GM19023 (cell line): ENCODE measurements around the gene FBXO30.

Experiments used
- ATAC-seq: cut with Tn5 transposase; IDR thresholded peaks from one replicate; pipeline ENCODE4 v1.9.1; 2021; ENCODE audit warnings: mild to moderate bottlenecking, moderate library complexity; ENCODE audit not compliant: unreplicated experiment

The FBXO30 gene

DNA sequence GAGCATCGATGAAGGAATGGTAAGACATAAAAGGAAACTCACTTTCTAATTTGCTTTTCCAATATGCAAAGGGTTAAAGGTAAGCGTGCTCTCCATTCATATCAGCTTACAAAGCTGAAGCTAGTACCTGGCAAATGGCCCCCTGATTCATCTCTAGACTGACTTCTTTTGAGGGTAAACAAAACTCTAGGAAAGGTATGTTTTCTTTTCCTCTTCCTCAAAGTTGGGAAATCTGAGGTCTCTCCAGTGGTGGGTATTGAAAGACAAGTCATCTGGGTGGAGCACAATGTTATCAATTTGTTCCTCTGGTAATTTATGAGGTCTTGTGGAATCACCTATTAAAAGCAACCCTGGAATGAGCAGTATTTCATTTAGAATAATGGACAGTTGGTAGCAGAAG lies 7.9 kb upstream of the FBXO30 start:
- no peak for ATAC-seq

DNA sequence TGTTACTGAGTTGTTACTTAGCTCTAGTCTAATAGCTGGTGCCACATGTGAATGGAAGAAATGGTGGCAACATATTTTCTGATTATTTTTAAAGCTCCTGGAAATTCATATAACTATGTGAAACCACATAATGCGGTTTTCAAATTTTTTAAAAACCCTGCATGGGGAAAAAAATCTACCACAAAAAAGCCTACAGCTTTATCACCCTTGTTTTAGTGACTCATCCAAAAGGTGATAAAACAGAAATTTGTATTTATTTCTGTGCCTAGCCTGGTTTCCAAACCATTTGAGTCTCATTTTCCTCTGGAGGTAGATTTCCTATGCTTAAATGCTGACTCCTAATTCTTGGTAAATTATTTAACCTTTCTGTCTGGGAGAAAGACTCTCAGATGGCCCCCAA lies 5.4 kb upstream of the FBXO30 start:
- no peak for ATAC-seq

DNA sequence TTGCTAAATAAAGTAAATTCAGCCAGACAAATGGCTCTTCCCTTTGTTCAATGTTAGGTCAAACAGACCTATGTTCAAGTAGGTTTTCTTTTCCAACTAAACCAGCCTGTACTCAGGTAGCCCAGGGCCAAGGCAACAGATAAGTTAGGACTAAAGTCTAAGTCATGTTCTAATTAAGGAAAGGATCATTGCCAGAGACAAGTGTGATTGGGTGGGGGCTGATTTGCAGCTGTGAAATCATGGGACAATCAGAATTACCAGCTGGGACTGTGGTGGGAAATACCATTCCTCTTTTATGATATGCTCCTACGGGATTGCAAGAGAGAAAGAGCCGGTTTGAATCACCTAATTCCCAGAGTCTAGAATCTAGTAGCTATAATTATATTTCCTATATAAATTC lies 4.2 kb upstream of the FBXO30 start:
- ATAC-seq, result no peak

DNA sequence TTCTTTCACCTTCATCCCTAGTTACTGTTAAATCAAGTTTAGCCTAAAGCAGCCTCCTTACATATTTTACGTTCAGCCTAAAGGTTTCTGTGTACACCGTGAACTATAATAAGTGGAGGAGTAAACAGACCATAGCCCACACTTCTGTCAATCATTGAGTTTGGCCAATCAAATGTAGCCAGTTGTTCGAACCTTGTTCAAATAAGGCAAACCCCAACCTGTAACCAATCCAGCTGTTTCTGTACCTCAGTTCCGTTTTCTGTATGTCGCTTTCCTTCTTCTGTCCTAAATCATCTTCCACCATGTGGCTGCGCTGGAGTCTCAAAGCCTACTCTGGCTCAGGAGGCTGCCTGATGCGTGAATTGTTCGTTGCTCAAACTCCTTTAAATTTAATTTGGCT lies 1.8 kb upstream of the FBXO30 start:
- no peak for ATAC-seq

DNA sequence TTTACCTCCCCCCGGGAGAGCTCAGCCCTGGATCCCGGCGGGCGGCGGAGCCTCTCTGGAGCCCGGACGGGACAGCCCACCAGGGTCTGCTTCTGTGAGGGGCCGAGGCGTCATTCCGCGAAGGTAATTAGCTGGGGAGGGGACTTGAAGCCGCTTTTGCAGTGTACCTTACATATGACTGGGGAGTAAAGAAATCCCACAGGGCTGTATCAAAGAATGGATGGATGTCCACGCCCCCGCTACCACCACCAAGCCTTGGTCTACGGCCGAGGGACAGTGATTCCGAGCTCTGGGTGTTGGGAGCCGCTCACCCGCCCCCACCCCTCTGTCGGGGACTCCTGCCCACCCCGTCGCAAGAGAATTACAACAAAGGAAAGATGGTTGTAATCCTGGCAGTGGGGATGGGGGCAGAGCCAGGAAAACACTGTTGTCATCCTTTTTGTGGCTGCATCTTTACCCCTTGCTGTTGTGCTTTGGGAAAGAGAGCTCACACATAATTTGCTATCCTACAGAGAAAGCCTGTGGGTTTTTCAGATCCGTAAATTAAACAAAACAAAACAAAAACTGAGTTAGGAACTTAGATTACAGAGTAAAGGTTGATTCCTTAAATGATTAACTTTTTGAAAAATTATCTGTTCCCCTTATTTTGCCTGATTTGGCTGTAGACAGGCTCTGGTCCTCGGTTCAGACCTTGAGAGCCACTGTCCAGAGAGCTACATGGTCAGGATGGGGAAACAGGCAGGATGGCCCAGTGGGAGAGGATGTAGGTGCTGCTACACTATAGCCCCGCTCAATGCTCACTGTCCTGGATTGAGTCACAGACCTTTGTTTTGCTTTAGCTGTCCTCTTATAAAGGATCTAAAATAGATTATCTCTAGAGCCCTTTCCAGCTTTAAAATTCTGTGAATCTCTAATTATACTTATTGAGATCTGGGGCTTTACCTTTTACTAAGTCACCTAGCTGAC lies 997 bp upstream of the FBXO30 start:
- ATAC-seq, result peak; percentile 22

DNA sequence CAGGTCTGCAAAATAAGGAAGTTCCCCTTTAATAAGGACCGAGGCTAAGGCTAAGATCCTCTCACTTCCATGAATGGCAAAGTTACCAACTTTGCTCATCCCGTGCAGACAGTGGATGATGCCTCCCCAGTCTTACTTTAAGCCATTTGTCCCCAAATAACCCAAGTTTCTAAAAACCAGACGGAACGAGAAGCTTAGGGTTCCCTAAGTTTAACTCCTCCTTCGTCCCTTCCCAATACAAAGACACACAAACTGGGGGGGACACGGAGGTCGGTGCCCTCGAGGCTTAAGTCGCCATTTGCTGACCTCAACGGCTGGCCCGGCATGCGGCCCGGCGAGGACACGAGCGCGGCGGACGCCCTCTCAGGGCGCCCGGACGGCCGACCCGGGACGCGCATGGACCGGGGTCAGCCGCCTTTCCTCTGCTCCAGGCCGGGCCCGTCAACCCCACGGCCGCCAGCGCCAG lies 527 bp downstream of the FBXO30 start:
- peak; percentile 16 for ATAC-seq

DNA sequence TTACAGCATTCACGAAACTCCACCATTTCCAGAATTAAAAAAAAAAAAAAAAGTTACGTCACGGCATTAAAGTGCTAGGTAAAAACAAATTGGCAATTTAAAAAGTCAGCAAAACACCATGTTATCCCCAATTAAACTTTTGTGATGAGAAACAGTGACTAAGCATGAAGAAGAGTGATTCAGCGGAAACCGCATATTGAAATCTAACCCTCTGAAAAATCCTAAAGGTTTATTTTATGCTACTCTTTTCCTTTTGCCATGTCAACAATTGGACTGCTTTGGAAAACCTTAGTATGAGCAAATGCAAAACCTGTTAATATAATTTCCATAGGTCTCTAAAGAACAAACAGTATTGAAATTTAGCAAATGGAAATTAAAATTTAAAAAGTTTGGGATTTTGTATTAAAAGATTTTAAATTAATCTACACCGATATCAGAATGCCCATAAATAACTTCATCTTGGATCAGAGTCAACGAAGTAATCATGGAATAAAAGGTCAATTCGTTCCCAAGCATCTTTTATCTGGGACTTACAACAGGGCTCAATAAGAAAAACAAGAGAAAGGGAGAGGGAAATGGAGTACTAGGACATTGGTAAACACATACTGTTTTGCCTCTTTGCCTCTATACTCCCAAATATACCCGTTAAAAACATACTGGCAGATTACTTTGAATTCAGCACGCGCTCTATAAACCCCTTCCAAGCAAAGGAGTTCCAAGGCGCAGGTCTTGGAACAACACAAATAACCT lies 1.1 kb downstream of the FBXO30 start:
- no peak for ATAC-seq

DNA sequence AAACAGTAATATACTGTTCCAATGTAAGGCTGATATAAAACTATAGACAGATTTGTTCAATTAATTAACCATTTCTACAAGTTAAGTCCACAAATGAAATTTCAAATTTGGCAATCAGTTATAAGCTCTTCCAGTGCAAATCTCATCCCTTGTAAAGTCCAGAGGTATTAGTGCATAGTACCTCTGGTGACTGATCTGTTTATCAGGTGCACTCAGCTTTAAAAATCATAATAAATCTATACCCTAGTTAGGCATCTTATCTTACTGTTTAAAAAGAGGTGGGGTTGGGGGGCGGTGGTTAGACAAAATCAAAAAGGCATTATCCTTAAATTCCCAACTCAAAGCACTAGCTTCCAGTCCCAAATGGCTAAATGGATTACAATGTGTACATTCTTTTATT lies 2.9 kb downstream of the FBXO30 start:
- ATAC-seq, result no peak

DNA sequence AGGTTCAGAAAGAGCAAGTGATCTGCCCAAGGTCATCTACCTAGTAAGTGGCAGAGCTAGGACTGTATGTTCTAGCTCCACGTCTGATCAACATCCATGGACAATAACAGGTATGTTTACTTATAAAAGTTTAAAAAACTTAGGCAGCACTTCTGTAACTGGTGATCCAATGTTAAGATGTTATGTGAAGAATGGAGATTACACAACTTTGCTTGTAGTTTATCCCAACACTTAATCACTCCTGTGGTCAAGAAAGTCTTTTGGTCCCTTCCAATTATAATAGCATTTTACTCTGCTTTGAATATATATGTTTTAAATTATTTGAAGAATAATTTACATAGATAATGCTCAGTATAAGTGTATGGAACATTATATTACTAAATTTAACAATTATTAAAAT lies 4.8 kb downstream of the FBXO30 start:
- ATAC-seq, result no peak

DNA sequence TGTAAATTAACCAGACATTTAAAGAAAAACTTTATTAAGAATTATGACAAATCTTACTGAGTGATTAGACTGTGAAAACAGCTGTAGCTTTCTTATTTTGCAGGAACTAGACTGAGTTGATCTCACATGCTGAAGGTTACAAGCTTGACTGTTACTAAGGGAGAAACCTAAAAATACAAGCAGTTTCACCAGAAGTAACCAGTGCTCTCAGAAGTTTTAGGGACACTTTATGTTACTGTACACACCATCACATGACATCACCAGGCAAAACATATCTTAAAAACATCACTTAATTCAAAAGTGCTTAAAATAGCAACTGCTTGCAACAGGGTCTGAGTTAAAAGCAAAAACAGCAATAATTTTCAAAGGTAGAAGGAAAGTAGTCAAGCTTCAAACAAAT lies 5.4 kb downstream of the FBXO30 start:
- peak; percentile 67 for ATAC-seq

DNA sequence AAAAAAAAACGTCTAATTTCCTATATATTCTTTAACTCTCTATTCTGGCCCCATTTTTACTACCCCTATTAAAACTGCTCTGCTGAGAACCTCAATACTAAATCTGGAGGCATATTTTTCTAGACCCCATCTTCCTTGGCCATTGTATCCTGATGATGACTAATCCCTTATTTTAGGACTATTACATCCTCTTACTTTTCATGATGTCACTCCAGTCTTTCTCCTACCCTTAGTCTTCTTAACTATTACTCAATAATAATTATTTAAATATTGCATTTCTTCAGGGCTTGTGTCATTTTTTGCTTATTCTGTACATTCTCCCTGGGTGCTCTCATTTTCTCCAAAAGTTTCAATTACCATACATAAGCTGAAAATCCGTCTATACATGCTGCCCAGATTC lies 6.4 kb downstream of the FBXO30 start:
- no peak for ATAC-seq

DNA sequence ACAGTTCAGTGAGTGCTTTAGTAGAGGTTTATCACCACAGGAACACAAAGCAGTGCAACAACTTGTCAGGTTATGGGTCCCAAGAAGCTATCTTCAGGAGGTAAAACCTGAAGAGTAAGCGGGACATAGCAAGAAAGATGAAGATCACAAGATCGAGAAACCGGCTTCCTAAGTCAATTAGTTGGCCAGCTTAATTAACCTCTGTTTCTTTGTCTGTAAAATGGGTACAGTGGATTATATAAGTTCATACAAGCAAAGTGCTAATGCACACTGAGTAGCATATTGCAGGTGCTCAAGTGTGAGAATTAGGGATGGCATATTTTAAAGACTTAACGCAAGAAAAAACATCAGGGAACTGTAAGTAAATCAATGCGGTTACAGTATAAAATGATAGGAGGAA lies 12.5 kb downstream of the FBXO30 start:
- no peak for ATAC-seq

DNA sequence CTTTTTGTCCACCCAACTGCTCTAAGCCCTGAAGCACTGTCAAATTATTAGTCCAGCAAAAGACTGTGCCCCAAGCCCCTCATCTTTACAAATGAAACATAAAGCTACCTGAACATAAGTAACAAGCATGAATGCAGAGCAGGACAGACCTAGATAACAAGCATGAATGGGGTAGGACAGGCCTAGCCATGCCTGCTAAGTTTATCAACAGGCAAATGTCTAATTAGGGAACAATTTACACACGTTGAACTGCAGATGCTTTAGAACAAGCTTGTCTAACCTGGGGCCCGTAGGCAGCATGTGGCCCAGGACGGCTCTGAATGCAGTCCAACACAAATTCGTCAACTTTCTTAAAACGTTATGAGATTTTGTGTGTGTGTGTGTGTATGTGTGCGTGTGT lies 13.6 kb downstream of the FBXO30 start:
- ATAC-seq, result no peak

DNA sequence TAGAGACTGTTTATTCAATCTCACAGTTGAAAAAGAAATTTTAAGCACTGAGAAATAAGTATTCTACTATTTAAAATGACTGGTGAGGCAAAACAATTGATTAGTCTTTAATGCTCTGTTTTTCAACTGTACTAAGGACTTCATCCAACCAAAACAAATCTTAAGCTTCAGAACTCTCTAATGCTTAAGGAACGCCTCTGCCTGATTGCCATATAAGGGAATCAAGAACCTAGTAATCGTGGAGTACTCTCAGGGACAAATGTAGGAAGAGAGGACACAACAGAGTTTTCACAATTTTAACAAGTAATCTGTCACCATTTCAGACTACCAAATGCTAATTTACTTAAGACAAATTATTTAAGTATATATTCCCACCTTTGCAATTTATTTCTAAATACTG lies 16.1 kb downstream of the FBXO30 start:
- ATAC-seq, result no peak

DNA sequence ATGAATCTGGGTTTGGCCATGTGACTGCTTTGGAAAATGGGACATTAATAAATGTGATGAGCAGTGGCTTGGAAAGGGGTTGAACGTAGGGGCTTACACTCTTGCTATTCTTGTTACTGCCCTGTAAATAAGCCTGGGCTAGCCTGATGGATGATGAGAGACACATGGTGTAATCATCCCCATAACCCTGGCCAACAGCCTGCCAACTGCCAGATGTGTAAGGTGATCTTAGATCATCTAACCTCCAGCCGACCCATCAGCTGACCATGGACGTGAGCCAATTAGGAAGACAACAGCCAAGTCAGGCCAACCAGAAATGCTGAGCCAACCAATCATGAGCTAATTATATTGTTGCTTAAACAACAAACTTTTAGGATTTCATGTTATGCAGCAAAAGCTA lies 25.2 kb downstream of the FBXO30 start:
- no peak for ATAC-seq

DNA sequence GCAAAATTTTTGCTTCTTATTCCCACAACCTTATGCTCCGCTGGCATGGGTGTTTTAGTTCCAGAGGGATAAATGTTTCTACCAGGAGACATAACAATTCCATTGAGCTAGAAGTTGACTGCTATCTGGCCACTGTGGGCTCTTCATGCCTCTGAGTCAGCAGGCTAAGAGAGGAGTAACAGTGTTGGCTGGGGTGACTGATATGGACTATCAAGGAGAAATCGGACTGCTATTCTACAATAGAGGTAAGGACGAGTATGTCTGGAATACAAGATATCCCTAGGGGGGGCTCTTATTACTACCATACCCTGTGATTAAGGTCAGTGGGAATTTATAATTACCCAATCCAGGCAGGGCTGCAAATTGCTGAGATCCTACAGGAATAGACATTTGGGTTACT lies 26.9 kb downstream of the FBXO30 start:
- no peak for ATAC-seq

DNA sequence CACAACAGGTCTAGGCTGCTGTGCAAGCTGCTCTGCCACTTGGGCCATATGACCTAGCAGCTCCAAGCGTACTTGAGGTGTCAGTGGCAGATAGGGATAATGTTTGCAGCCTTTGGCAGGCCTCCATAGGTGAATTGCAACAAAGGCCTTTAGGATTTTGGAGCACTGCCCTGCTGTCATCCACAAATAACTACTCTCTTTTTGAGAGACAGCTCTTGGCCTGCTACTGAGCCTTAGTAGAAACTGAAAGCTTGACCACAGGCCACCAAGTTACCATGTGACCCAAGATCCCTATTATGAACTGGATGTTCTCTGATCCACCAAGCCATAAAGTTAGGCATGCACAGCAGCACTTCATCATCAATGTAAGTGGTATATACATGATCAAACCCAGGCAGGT lies 29.9 kb downstream of the FBXO30 start:
- ATAC-seq, result peak; percentile 90

DNA sequence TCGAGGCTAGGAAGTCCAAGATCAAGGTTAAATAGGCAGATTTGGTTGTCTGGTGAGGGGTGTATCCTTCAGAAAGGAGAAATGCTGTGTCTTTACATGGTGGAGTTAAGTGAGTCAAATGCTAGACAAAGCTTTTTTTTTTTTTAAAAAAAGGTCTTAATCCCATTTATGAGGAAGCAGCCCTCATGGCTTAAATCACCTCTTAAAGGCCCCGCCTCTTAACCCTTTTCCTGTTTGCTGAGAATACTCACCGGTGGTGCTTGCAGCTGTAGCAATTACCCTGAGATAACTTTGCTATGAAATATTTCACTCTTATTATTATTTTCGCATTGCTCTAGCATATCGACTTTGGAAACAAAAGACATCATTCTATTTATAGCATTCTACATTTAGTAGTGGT lies 30.8 kb downstream of the FBXO30 start:
- no peak for ATAC-seq

DNA sequence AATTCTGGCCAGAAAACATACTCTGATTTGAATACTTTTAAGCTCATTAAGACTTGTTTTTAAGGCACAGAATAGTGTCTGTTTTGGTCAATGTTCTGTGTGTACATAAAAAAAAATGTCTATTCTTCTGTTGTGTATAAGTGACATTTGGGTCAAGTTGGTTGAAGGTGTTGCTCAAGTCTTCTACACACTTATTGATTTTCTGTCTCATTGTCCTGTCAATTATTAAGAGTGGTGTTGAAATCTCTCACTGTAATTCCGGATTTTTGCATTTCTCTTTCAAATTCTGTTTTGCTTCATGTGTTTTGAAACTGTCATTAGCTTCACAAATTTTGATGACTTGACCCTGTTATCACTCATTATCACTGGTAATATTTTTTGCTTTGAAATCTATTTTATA lies 41.7 kb downstream of the FBXO30 start:
- no peak for ATAC-seq

DNA sequence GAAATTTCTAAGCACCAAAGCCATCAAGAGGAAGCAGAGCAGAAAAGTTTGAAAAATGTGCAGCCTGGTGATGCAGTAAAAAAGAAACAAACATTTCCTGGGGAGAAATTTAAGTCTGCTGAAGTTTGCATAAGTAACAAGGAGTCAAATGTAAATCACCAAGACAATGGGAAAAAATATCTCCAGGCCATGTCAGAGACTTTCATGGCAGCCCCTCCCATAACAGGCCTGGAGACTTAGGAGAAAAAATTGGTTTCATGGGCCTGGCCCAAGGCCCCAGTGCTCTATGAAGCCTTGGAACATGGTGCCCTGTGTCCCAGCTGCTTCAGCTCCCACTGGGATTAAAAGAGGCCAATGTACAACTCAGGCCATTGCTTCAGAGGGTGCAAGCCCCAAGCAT lies 49.1 kb downstream of the FBXO30 start:
- ATAC-seq, result no peak

DNA sequence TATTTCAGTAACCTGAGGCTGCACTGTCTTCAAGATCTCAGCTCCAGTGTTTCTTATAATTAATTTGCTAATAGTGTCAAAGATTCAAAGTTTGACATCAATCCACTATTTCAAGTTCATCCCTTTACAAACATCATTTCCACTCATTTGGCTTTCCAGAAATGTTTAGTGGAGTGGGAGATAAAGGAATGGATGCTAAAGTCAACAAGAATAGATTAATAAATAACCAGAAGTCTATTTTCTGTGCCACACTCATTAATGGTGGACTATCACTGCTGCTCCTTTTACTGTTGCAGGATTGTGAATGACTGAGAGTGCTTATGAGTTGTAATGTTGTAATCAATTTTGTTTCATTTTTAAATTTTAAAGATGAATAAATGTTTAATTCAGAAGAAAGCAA lies 50.9 kb downstream of the FBXO30 start:
- ATAC-seq, result no peak

DNA sequence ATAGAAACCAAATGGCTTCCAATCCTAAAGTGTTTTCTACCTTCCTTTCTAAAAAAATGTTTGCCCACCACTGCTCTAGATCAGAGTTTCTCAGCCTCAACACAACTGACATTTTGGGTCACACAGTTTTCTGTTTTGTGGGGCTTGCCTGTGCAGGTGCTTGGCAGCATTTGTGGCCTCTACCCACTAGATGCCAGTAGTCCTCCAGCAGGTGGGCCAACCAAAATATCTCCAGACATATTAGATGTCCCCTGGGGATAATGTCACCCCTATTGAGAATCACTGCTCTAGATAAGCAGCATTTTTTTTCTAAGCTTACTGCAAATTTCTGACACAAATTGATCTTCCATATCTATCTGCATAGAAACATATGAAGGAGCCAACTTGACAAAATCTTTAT lies 53.0 kb downstream of the FBXO30 start:
- ATAC-seq, result peak; percentile 66
